ENCODE results near the gene SLC27A5.
A peak's percentile ranks its signal among the peaks of the same experiment; 100 is the strongest.
"Not testable (repeated sequence)": the region's sequence is repeated elsewhere in the genome, so short reads cannot be mapped to it uniquely, and the experiment has no call there.

Gene SLC27A5

GRCh38 chr19:58497634-58498170, 14.1 kb downstream of the SLC27A5 start:
- peak; percentile 2 for DNase-seq (ENCODE audit: low spot score)

- DNase-seq (ENCODE audit: low spot score), result no peak
Measured at GRCh38 chr19:58492265-58492664, 19.5 kb downstream of the SLC27A5 start.

DNA sequence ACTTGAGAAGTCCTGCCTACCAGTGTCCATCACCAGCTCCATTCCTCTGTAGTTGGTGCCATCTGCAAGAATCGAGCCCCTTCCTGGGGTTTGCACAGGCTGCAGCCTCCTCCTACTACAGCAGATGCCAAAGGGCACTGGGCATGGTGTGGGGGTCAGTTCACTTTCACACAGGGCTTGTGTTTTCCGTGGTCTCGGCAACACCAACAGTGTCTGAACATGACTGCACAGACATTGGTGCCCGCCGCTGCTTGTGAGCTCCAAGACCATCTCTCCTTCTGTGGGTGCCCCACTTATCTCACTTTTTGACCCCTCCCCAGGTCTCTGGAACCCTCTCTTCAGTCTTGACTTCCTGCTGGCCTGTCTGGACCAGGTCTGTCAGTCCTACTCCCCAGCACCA, 20.4 kb downstream of the SLC27A5 start:
- no peak for DNase-seq (ENCODE audit: low spot score)

DNA sequence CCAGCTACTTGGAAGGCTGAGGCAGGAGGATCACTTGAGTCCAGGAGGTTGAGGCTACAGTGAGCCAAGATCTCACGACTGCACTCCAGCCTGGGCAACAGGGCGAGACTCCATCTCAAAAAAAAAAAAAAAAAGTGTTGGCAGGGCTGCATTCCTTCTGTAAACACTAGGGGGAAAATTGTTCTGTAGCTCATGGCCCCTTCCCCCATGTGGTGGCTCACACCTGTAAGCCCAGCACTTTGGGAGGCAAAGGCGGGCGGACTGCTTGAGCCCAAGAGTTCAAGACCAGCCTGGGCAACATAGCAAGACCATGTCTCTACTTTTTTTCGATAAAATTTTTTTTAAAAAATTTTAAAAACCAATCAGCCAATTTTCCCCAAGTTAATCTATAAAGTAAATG, 27.4 kb downstream of the SLC27A5 start:
- not testable (repeated sequence) for DNase-seq (ENCODE audit: low spot score)

DNA sequence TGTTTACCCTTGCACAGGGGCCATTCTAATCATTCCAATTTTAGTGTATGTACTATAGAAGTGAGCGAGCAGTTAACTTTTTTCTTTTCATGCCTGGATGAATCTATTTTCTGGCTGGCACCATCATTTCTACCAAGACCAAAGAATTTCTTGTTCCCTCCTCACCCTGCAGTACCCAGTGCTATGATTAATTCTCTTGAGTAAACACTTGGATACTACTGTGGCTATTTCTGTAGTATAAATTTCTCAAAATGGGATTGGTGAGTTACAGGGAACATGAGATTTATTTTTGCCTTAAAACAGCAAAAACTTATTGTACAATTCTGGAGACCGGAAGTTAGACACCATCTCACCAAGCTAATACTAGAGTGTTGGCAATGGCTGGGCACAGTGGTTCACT, 28.0 kb downstream of the SLC27A5 start:
- DNase-seq (ENCODE audit: low spot score), result no peak

- DNase-seq (ENCODE audit: low spot score), result no peak
Measured at GRCh38 chr19:58482372-58482771, 29.4 kb downstream of the SLC27A5 start.

DNA sequence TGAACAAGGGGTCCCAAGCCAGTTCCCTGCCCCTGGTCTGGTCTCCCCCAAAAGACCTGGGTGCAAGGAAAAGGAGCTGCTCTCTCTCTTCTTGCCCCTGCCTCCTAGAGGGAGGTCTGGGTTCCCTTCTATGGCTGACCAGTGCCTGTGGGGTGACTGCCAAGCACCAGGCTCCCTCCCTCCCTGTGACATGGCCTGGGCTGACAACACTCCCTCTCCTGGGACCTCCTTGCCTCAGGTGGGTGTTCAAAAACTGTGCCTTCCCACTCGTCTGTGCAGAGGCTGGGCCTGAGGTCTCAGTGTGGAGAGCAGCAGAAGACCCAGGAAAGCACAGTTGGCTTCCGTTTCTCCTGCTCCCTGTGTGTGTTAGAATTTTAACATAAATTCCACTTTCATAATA, 31.0 kb downstream of the SLC27A5 start:
- no peak for DNase-seq (ENCODE audit: low spot score)

- DNase-seq (ENCODE audit: low spot score), result no peak
Measured at GRCh38 chr19:58480481-58480830, 31.3 kb downstream of the SLC27A5 start.

DNA sequence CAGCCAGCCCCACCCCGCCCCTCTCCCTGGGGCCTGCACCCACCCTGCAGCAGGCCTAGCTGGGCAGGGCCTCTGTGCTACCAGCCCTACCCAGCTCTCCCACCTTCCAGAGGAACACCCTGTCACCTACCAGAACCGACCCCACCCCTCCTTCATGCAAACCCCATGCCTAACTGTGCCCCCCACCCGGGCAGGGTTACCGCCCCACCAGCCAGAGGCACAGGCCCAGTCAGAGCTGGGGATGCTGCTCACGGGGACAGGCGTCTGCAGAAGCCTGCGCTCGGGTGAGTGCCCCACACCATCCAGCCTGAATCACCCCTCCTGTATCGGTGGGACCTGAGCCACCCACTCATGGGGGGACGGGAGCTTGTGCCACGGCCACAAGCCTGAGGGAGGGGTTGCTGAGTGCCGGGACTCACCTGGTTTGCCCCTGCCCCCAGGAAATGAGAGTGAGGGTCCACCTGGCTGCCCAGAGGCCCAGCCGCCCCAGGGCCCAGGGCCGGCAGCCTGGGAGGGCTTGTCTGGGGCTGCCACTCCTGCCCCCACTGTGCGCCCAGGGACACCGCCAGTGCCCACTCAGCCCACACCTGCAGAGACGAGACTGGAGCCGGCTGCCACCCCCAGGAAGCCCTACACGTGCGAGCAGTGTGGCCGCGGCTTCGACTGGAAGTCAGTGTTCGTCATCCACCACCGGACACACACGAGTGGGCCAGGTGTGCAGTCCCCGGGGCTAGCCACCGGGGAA, 31.9 kb downstream of the SLC27A5 start:
- no peak for DNase-seq (ENCODE audit: low spot score)

DNA sequence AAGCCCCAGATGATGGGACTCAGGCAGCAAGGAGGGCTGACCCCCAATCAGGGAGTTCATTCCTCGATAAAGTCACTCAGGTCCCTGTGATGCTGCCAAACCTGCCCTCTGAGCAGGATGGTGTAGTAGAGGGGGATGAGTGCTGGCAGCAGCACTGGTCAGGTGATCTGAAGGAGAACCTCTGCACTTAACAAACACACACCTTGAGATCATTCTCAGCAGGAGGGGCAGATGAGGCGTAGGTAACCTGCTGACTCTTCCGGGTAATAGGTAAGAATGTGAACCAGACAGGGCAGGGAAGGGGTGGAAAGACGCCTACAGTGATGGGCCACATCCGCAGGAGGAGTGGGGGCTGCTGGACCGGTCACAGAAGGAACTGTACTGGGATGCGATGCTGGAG, 32.5 kb downstream of the SLC27A5 start:
- DNase-seq (ENCODE audit: low spot score), result no peak

DNA sequence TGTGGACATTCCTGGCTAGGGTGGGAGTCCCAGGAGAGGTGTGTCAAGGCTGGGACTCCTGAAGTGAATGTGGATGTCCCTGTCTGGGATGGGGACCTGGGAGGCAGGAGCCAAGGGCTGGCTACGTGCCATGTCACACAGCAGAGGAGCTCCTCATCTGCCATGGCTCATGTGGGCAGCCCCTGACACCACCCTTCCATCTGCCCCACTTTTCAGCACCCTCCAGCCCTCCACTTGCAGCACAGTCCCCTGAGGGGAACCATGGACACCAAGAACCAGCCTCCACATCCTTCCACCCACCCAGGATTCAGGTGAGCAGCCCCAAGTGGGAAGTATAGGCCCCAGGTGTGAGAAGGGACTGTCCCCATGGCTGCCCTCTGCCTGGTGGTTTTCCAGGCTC, 33.9 kb downstream of the SLC27A5 start:
- no peak for DNase-seq (ENCODE audit: low spot score)

- DNase-seq (ENCODE audit: low spot score), result no peak
Measured at GRCh38 chr19:58477130-58477529, 34.7 kb downstream of the SLC27A5 start.

DNA sequence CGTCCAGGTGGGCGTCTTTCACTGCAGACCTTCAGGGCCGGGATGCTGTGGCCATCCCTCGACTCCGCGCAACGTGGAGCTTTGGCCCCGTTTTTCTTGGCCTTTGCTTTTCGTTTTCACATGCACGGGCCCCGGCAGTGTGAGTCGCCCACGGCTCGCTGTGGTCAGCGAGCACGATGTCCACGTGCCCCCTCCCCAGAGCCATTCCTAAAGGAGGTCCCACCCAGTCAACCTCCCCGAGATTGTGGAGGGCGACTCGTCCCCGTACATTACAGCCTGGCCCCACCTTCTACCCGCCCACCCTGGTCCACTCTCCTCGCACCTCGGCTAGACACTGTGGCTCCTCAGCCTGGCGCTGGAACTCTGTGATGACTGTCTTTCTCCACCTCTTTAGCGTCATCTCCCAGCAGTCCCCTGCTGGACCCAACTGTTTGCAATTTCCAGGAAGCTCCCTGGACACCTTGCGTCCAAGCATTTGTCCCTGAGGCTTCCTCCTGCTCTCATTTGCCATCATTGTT, 35.2 kb downstream of the SLC27A5 start:
- no peak for DNase-seq (ENCODE audit: low spot score)

GRCh38 chr19:58475714-58476497, 35.9 kb downstream of the SLC27A5 start, which contains the start of gene ZNF446:
Gene ZNF446, plus strand, starts transcription at chr19:58476352. Its CDS starts 867 bp downstream, at chr19:58477219.
- DNase-seq (ENCODE audit: low spot score), result peak; percentile 99

DNA sequence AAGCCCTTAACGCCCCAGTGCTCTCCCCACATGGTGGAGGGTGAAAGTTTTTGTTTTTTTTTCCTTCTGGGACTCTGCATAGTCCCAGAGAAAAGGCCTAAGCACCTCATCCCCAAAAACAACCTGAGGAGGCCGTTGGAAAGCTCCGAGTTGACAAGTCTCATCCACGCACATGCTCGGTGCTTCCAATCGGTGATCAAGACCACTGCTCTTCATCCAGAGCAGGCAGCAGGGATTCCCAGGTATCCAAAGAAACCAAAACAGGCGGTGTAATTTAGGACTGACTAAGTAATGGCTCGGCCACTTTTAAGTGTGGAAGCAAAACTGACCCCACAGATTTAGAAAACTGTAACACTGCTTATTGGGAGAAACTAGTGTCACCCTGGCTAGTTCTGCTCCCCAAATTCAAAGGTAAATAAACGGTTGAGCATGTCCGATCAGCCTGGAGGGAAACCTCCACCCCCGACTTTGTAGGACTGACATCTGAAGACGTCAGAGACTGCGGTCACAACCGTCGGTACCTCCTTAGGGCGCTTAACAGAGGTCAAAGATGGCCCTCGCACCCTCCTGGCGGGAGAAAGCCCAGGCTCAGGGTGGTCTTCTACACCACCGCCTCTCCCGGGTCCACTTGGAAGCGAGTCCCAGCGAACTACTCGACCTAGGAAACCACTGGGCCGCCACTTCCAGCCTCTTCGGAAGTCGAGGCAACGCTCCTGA, 36.6 kb downstream of the SLC27A5 start:
- DNase-seq (ENCODE audit: low spot score), result no peak

- no peak for DNase-seq (ENCODE audit: low spot score)
Measured at GRCh38 chr19:58474291-58474996, 37.3 kb downstream of the SLC27A5 start.

DNA sequence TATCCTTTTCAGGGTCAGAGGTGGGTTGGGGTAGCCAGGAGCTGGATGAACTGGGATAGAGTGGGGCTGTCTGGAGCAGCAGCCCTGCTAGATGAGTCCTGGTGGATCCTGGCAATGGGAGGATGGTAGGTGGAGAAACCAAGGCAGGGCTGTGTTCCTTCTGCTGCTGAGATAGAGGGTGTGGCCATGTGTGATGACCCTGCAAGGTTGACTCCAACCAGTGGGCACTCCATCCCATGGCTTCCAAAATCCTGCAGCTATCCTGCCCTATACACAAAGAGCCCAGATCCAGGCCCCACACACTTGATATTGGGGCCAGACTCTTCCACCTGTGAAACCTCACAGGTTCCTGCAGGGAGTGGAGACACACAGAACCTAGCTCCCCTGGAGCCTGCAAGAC, 38.0 kb downstream of the SLC27A5 start:
- DNase-seq (ENCODE audit: low spot score), result no peak

DNA sequence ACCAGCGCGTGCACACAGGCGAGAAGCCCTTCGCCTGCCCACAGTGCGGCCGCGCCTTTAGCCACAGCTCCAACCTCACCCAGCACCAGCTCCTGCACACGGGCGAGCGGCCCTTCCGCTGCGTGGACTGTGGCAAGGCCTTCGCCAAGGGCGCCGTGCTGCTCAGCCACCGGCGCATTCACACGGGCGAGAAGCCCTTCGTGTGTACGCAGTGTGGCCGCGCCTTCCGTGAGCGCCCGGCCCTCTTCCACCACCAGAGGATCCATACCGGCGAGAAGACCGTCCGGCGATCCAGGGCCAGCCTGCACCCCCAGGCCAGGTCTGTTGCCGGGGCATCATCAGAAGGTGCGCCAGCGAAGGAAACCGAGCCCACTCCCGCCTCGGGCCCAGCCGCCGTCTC, 40.1 kb downstream of the SLC27A5 start:
- DNase-seq (ENCODE audit: low spot score), result no peak

DNA sequence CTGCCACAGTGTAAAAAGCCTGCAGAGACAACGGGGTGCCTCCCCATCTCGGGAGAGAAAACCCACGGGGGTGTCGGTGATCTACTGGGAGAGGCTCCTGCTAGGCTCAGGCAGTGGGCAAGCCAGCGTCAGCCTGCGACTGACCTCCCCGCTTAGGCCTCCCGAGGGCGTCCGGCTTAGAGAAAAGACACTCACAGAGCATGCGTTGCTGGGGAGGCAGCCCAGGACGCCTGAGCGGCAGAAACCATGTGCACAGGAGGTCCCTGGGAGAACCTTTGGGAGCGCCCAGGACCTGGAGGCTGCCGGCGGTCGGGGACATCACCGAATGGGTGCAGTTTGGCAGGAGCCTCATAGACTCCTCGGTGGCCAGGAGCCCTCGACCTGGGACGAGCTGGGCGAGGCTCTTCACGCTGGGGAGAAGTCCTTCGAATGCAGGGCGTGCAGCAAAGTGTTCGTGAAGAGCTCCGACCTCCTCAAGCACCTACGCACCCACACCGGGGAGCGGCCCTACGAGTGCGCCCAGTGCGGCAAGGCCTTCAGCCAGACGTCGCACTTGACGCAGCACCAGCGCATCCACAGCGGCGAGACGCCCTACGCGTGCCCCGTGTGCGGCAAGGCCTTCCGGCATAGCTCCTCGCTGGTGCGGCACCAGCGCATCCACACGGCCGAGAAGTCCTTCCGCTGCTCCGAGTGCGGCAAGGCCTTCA, 40.8 kb downstream of the SLC27A5 start:
- not testable (repeated sequence) for DNase-seq (ENCODE audit: low spot score)

- no peak for DNase-seq (ENCODE audit: low spot score)
Measured at GRCh38 chr19:58469241-58470013, 42.4 kb downstream of the SLC27A5 start.

Measured in Ammon's horn (tissue), 1 donor.